ENCODE results near the gene APOL4.

APOL4 gene

GRCh38 chr22:36223504-36223903 lies 21.9 kb upstream of the APOL4 start:
- Histone ChIP-seq H3K4me2 (ENCODE audit: low read length) (no peak overlapping the region), H4K5ac (ENCODE audit: low read length) (no peak overlapping the region), H3K27me3 (ENCODE audit: insufficient read depth, low read length, poor library complexity) (no peaks in the 10 kb centered on the region), H2BK5ac (ENCODE audit: low read length) (no peak overlapping the region), H2AK5ac (ENCODE audit: low read length) (no peak overlapping the region), H3K23ac (ENCODE audit: low read length) (no peak overlapping the region), H2BK120ac (ENCODE audit: low read depth, low read length) (no peak overlapping the region), H3K79me2 (ENCODE audit: control insufficient read depth, insufficient read depth, low read length) (no peaks in the 10 kb centered on the region), H3K27ac (ENCODE audit: low read depth, low read length) (no peak overlapping the region), H3K9ac (ENCODE audit: low read length) (no peak overlapping the region), H4K8ac (ENCODE audit: low read depth, low read length) (no peak overlapping the region), H3K56ac (ENCODE audit: low read length) (no peak overlapping the region), H3K4me1 (ENCODE audit: control insufficient read depth, low read depth, low read length) (no peaks in the 10 kb centered on the region), H3K4ac (ENCODE audit: low read depth, low read length) (no peak overlapping the region), H2BK15ac (replicated peaks; ENCODE audit: low read depth) (no peak overlapping the region), H3K18ac (ENCODE audit: low read length) (no peak overlapping the region), H3K4me3 (ENCODE audit: low read length) (no peak overlapping the region), H3K79me1 (ENCODE audit: low read length) (no peaks in the 10 kb centered on the region), H3K36me3 (ENCODE audit: control insufficient read depth, insufficient read depth, low read length) (no peaks in the 10 kb centered on the region)
- no CpG with 5 or more reads among the region's 8 CpGs for WGBS (ENCODE audit: extremely low coverage, insufficient coverage, low lambda C conversion rate)
- no peak for DNase-seq

- Histone ChIP-seq H3K36me3 (ENCODE audit: control insufficient read depth, insufficient read depth, low read length) (no peaks in the 10 kb centered on the region), H3K27me3 (ENCODE audit: insufficient read depth, low read length, poor library complexity) (no peaks in the 10 kb centered on the region), H3K79me1 (ENCODE audit: low read length) (no peaks in the 10 kb centered on the region), H2BK15ac (replicated peaks; ENCODE audit: low read depth) (no peak overlapping the region), H4K5ac (ENCODE audit: low read length) (no peak overlapping the region), H3K4me2 (ENCODE audit: low read length) (no peak overlapping the region), H3K4me1 (ENCODE audit: control insufficient read depth, low read depth, low read length) (no peaks in the 10 kb centered on the region), H3K18ac (ENCODE audit: low read length) (no peak overlapping the region), H3K4ac (ENCODE audit: low read depth, low read length) (no peak overlapping the region), H3K9ac (ENCODE audit: low read length) (no peak overlapping the region), H2BK120ac (ENCODE audit: low read depth, low read length) (no peak overlapping the region), H3K27ac (ENCODE audit: low read depth, low read length) (no peak overlapping the region), H3K56ac (ENCODE audit: low read length) (no peak overlapping the region), H3K23ac (ENCODE audit: low read length) (peak overlapping the region; percentile 30), H4K8ac (ENCODE audit: low read depth, low read length) (no peak overlapping the region), H3K4me3 (ENCODE audit: low read length) (no peak overlapping the region), H2BK5ac (ENCODE audit: low read length) (no peak overlapping the region), H2AK5ac (ENCODE audit: low read length) (no peak overlapping the region), H3K79me2 (ENCODE audit: control insufficient read depth, insufficient read depth, low read length) (no peaks in the 10 kb centered on the region)
- WGBS (ENCODE audit: extremely low coverage, insufficient coverage, low lambda C conversion rate), result no CpG with 5 or more reads among the region's 9 CpGs
- DNase-seq, result no peak
Observed at GRCh38 chr22:36222887-36223450, 21.4 kb upstream of the APOL4 start.

GRCh38 chr22:36221799-36222751 lies 20.5 kb upstream of the APOL4 start:
- Histone ChIP-seq H4K5ac (ENCODE audit: low read length) (no peak overlapping the region), H3K4me2 (ENCODE audit: low read length) (no peak overlapping the region), H2BK15ac (replicated peaks; ENCODE audit: low read depth) (no peak overlapping the region), H2BK5ac (ENCODE audit: low read length) (no peak overlapping the region), H3K23ac (ENCODE audit: low read length) (no peak overlapping the region), H4K8ac (ENCODE audit: low read depth, low read length) (no peak overlapping the region), H2BK120ac (ENCODE audit: low read depth, low read length) (no peak overlapping the region), H3K27ac (ENCODE audit: low read depth, low read length) (no peak overlapping the region), H3K9ac (ENCODE audit: low read length) (no peak overlapping the region), H3K18ac (ENCODE audit: low read length) (no peak overlapping the region), H2AK5ac (ENCODE audit: low read length) (no peak overlapping the region), H3K27me3 (ENCODE audit: insufficient read depth, low read length, poor library complexity) (no peaks in the 10 kb centered on the region), H3K36me3 (ENCODE audit: control insufficient read depth, insufficient read depth, low read length) (no peaks in the 10 kb centered on the region), H3K79me2 (ENCODE audit: control insufficient read depth, insufficient read depth, low read length) (no peaks in the 10 kb centered on the region), H3K4me1 (ENCODE audit: control insufficient read depth, low read depth, low read length) (no peaks in the 10 kb centered on the region), H3K4me3 (ENCODE audit: low read length) (no peak overlapping the region), H3K79me1 (ENCODE audit: low read length) (no peaks in the 10 kb centered on the region), H3K4ac (ENCODE audit: low read depth, low read length) (no peak overlapping the region), H3K56ac (ENCODE audit: low read length) (no peak overlapping the region)
- peak; percentile 77 for DNase-seq
- WGBS (ENCODE audit: extremely low coverage, insufficient coverage, low lambda C conversion rate), result no CpG with 5 or more reads among the region's 7 CpGs

GRCh38 chr22:36220451-36220921 lies 18.9 kb upstream of the APOL4 start:
- no peak overlapping the region for H4K5ac ChIP-seq (ENCODE audit: low read length)
- DNase-seq, result peak; percentile 47
- no peaks in the 10 kb centered on the region for H3K79me1 ChIP-seq (ENCODE audit: low read length)
- H3K27ac ChIP-seq (ENCODE audit: low read depth, low read length), result no peak overlapping the region
- H3K4me1 ChIP-seq (ENCODE audit: control insufficient read depth, low read depth, low read length), result no peaks in the 10 kb centered on the region
- no peaks in the 10 kb centered on the region for H3K79me2 ChIP-seq (ENCODE audit: control insufficient read depth, insufficient read depth, low read length)
- no peak overlapping the region for H2BK120ac ChIP-seq (ENCODE audit: low read depth, low read length)
- H2BK5ac ChIP-seq (ENCODE audit: low read length), result no peak overlapping the region
- no peaks in the 10 kb centered on the region for H3K36me3 ChIP-seq (ENCODE audit: control insufficient read depth, insufficient read depth, low read length)
- H3K4ac ChIP-seq (ENCODE audit: low read depth, low read length), result no peak overlapping the region
- H3K18ac ChIP-seq (ENCODE audit: low read length), result no peak overlapping the region
- no CpG with 5 or more reads among the region's 9 CpGs for WGBS (ENCODE audit: extremely low coverage, insufficient coverage, low lambda C conversion rate)
- no peak overlapping the region for H3K4me2 ChIP-seq (ENCODE audit: low read length)
- H2BK15ac ChIP-seq (replicated peaks; ENCODE audit: low read depth), result no peak overlapping the region
- H4K8ac ChIP-seq (ENCODE audit: low read depth, low read length), result no peak overlapping the region
- H3K9ac ChIP-seq (ENCODE audit: low read length), result no peak overlapping the region
- no peaks in the 10 kb centered on the region for H3K27me3 ChIP-seq (ENCODE audit: insufficient read depth, low read length, poor library complexity)
- peak overlapping the region; percentile 29 for H3K56ac ChIP-seq (ENCODE audit: low read length)
- no peak overlapping the region for H2AK5ac ChIP-seq (ENCODE audit: low read length)
- no peak overlapping the region for H3K4me3 ChIP-seq (ENCODE audit: low read length)
- no peak overlapping the region for H3K23ac ChIP-seq (ENCODE audit: low read length)

- Histone ChIP-seq H3K4me2 (ENCODE audit: low read length) (no peak overlapping the region), H3K79me1 (ENCODE audit: low read length) (no peaks in the 10 kb centered on the region), H2BK15ac (replicated peaks; ENCODE audit: low read depth) (no peak overlapping the region), H4K8ac (ENCODE audit: low read depth, low read length) (no peak overlapping the region), H2BK120ac (ENCODE audit: low read depth, low read length) (no peak overlapping the region), H3K27me3 (ENCODE audit: insufficient read depth, low read length, poor library complexity) (no peaks in the 10 kb centered on the region), H3K56ac (ENCODE audit: low read length) (no peak overlapping the region), H3K23ac (ENCODE audit: low read length) (no peak overlapping the region), H3K4me1 (ENCODE audit: control insufficient read depth, low read depth, low read length) (no peaks in the 10 kb centered on the region), H4K5ac (ENCODE audit: low read length) (no peak overlapping the region), H2BK5ac (ENCODE audit: low read length) (no peak overlapping the region), H3K79me2 (ENCODE audit: control insufficient read depth, insufficient read depth, low read length) (no peaks in the 10 kb centered on the region), H3K36me3 (ENCODE audit: control insufficient read depth, insufficient read depth, low read length) (no peaks in the 10 kb centered on the region), H3K4ac (ENCODE audit: low read depth, low read length) (no peak overlapping the region), H3K4me3 (ENCODE audit: low read length) (no peak overlapping the region), H3K18ac (ENCODE audit: low read length) (no peak overlapping the region), H2AK5ac (ENCODE audit: low read length) (no peak overlapping the region), H3K9ac (ENCODE audit: low read length) (no peak overlapping the region), H3K27ac (ENCODE audit: low read depth, low read length) (no peak overlapping the region)
- no peak for DNase-seq
- WGBS (ENCODE audit: extremely low coverage, insufficient coverage, low lambda C conversion rate), result no CpG with 5 or more reads among the region's 7 CpGs
Observed at GRCh38 chr22:36218648-36219193, 17.1 kb upstream of the APOL4 start.

Measured in mesendoderm (in vitro differentiated cells).